T-helper 17 cell (primary cell): ENCODE results near the gene FRK. TPM values are rescaled to one million over a fixed set of nuclear protein-coding genes. Genes with fewer than 3 reads are reported as not detected.

Source experiments
- ATAC-seq: fragments of 150-1000 bp; cut with Tn5 transposase; 2 replicates; pipeline ENCODE4 v1.10.0; 2021; ENCODE audit warnings: mild to moderate bottlenecking, moderate library complexity
- DNase-seq, 3 donors: peaks; one replicate each; pipeline versions ENCODE4 v3.0.0 to v3.0.0-alpha.2; 2020 to 2021
- H3K9me3 ChIP-seq: one replicate; pipeline ENCODE4 v1.7.0; 2013; ENCODE audit warnings: low read length, mild to moderate bottlenecking; ENCODE audit not compliant: control insufficient read depth, poor library complexity, severe bottlenecking
- H3K27ac Mint-ChIP-seq: one replicate; pipeline ENCODE4 v1.8.0; 2022; ENCODE audit warnings: mild to moderate bottlenecking, moderate library complexity, mixed read lengths
- H3K27me3 Mint-ChIP-seq: one replicate; pipeline ENCODE4 v1.8.0; 2022; ENCODE audit warnings: mixed read lengths
- H3K36me3 Mint-ChIP-seq: one replicate; pipeline ENCODE4 v1.8.0; 2022; ENCODE audit warnings: low read depth, mixed read lengths
- H3K4me1 Mint-ChIP-seq: one replicate; pipeline ENCODE4 v1.8.0; 2022; ENCODE audit warnings: mild to moderate bottlenecking, mixed read lengths
- H3K4me3 Mint-ChIP-seq: one replicate; pipeline ENCODE4 v1.8.0; 2022; ENCODE audit warnings: mild to moderate bottlenecking, moderate library complexity, mixed read lengths
- total RNA-seq, 4 donors: library from RNA in 2 of 4; stranded (reverse) in 2 of 4; gene quantifications; one replicate each; pipeline ENCODE4 v1.2.3 and lab custom pipeline; 2022 to 2026

The FRK gene
- total RNA-seq, 2 donors from 2014 or later: 0.02 TPM; not detected in 1

DNA sequence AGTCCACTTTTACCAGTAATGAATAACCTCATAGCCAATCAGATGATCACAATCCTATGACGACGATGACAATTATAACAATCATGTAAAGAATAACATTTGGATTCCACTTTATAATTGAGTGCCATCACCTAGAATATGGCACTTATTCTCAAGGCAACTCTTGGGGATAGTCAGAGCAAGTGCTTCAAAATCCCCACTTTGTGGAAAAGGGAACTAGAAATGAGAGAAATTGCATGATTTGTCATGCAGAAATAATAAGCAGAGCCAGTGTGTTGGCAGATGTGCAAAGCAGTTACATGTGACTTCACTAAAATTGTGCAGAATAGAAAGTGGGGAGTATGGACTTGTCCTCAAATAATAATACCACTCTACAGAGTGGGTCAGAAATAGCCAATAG, 41.3 kb downstream of the FRK start:
- H3K9me3 ChIP-seq: no peaks in the 10 kb centered on the region
- Mint-ChIP-seq H3K27me3 (peaks cover 40% of the 10 kb centered on the region), H3K36me3 (no peaks in the 10 kb centered on the region), H3K27ac (no peak overlapping the region), H3K4me3 (no peak overlapping the region), H3K4me1 (no peaks in the 10 kb centered on the region)
- ATAC-seq: peak; percentile 44
- no peak for DNase-seq

DNA sequence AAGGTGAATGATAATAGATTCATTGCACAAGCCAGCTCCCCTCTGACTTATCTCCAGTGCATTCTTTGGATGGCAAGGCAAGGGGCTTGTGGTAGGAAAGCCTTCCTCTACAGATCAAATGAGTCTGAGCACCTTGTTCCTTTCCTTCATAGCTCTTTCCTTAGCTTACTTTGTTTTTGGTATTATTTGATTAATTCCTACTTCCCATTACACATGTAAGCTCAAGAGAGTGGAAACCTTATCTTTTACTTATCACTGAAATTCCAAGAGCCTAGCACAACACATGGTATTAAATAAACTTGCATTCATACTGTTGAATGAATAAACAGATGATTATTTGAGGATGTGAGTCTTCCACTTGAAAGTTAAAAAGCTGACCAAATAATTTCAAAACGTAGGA, 41.7 kb downstream of the FRK start:
- Mint-ChIP-seq H3K4me3 (no peak overlapping the region), H3K4me1 (no peaks in the 10 kb centered on the region), H3K27ac (no peak overlapping the region), H3K36me3 (no peaks in the 10 kb centered on the region), H3K27me3 (peaks cover 44% of the 10 kb centered on the region)
- no peaks in the 10 kb centered on the region for H3K9me3 ChIP-seq
- no peak for DNase-seq
- no peak for ATAC-seq

GRCh38 chr6:116017546-116018295, 43.0 kb downstream of the FRK start:
- H3K27ac Mint-ChIP-seq: no peak overlapping the region
- no peaks in the 10 kb centered on the region for H3K36me3 Mint-ChIP-seq
- no peak for DNase-seq
- H3K4me3 Mint-ChIP-seq: no peak overlapping the region
- H3K27me3 Mint-ChIP-seq: peaks cover 50% of the 10 kb centered on the region
- H3K9me3 ChIP-seq: no peaks in the 10 kb centered on the region
- ATAC-seq: no peak
- H3K4me1 Mint-ChIP-seq: no peaks in the 10 kb centered on the region

GRCh38 chr6:116016846-116017545, 43.7 kb downstream of the FRK start:
- H3K4me1 Mint-ChIP-seq: no peaks in the 10 kb centered on the region
- no peak for DNase-seq
- no peak for ATAC-seq
- H3K9me3 ChIP-seq: no peaks in the 10 kb centered on the region
- H3K27ac Mint-ChIP-seq: no peak overlapping the region
- no peak overlapping the region for H3K4me3 Mint-ChIP-seq
- peaks cover 57% of the 10 kb centered on the region for H3K27me3 Mint-ChIP-seq
- H3K36me3 Mint-ChIP-seq: no peaks in the 10 kb centered on the region

- Mint-ChIP-seq H3K4me1 (no peaks in the 10 kb centered on the region), H3K27me3 (peaks cover 63% of the 10 kb centered on the region), H3K4me3 (no peak overlapping the region), H3K36me3 (no peaks in the 10 kb centered on the region), H3K27ac (no peak overlapping the region)
- H3K9me3 ChIP-seq: no peaks in the 10 kb centered on the region
- ATAC-seq (no peak), DNase-seq (no peak)
These were observed 44.7 kb downstream of the FRK start for GRCh38 chr6:116015983-116016382.

GRCh38 chr6:116015561-116015960, 45.1 kb downstream of the FRK start:
- H3K27ac Mint-ChIP-seq: no peak overlapping the region
- DNase-seq: no peak
- no peaks in the 10 kb centered on the region for H3K4me1 Mint-ChIP-seq
- H3K27me3 Mint-ChIP-seq: peaks cover 63% of the 10 kb centered on the region
- H3K9me3 ChIP-seq: no peaks in the 10 kb centered on the region
- H3K36me3 Mint-ChIP-seq: no peaks in the 10 kb centered on the region
- H3K4me3 Mint-ChIP-seq: no peak overlapping the region
- no peak for ATAC-seq

DNA sequence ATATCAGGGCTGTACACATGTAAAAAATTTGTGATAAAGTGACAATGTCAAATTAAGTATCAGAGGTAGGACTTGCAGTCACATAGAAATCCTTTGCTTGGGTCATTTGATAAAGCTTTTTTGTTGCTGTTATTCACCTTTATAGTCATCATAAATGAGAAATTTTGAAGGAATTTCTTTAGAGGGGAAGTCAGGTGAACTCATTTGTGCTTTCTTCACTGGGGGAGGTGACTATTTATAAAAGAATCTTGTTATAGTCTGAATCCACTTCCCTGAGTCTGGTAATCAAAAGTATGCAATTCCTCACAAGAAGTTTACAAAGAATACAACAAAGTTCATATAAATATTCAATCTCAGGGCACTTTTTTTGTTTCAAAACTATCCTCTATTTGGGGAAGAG, 47.7 kb downstream of the FRK start:
- DNase-seq: no peak
- H3K9me3 ChIP-seq: no peaks in the 10 kb centered on the region
- no peaks in the 10 kb centered on the region for H3K4me1 Mint-ChIP-seq
- H3K4me3 Mint-ChIP-seq: no peak overlapping the region
- H3K27me3 Mint-ChIP-seq: peaks cover 48% of the 10 kb centered on the region
- no peak for ATAC-seq
- no peak overlapping the region for H3K27ac Mint-ChIP-seq
- H3K36me3 Mint-ChIP-seq: no peaks in the 10 kb centered on the region

DNA sequence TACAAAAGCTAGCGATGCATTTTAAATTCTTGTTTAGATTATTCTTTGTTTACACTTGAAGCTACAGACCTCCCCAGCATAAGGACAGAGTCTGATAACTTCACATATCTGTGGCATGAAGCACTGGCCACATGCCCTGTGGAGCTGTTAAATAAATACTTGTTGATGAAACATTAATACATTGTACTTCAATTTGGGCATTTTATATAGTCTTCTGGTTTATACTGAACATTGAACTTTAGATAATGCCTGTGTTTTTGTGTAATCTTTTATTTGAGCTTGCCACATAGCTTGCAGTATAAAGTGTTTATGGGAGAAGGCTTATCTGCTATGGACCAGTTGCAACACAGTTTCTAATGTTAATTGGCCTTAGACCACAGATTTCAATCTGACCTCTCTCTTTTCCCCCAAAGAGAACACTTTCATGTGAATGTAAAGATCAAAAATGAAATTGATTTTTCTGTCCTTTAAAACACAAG, 48.2 kb downstream of the FRK start:
- Mint-ChIP-seq H3K27me3 (peaks cover 44% of the 10 kb centered on the region), H3K4me3 (no peak overlapping the region), H3K4me1 (no peaks in the 10 kb centered on the region), H3K27ac (no peak overlapping the region), H3K36me3 (no peaks in the 10 kb centered on the region)
- ATAC-seq (no peak), DNase-seq (no peak)
- no peaks in the 10 kb centered on the region for H3K9me3 ChIP-seq

GRCh38 chr6:116011520-116011919, 49.2 kb downstream of the FRK start:
- Mint-ChIP-seq H3K36me3 (no peaks in the 10 kb centered on the region), H3K4me3 (no peak overlapping the region), H3K27ac (no peak overlapping the region), H3K27me3 (peaks cover 39% of the 10 kb centered on the region), H3K4me1 (no peaks in the 10 kb centered on the region)
- DNase-seq (no peak), ATAC-seq (no peak)
- no peaks in the 10 kb centered on the region for H3K9me3 ChIP-seq

DNA sequence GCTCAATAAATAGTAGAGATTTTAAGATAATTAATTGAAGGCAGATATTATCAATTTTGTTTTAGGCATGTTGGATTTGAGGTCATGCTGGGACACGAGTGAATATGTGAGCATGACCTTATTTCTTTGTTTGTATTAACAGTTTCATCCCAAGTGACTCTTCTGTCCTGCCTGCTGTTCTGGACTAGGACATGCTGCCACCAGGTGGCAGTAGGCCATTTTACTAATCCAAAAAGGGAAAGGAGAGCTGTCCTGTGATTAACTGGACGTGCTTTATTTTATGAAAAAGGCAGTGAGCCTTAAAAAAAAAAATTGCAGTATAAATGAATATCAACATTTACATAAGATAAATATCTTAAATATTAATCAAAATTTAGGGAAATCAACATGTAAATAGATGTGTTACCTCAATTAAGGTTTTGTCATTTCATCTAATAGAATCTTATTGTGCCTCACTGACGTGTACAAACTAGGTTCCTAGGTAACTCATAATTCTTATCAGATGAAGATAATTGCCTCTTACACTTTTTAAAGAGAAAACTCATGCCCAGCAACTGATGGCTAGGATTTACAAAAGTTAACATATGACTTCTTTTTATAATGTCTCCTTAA, 49.8 kb downstream of the FRK start:
- no peak for ATAC-seq

DNA sequence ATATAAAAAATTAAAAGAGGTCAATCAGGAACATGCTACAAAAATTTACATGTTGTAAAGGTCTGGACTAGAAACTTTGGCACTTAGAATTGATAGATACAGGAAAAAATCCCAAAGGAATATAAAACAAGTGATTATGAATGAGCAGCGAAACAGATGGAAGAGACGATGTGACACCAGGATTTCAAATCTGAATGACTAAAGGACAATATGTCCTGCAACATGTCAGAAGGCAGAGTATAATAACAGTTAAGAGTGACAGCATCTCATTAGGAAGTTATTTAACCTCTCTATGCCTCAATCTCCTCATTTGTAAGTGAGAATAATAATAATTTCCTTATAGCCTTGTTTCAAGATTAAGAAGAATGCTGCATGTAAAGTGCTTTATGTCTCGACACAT, 50.3 kb downstream of the FRK start:
- no peak overlapping the region for H3K4me3 Mint-ChIP-seq
- no peaks in the 10 kb centered on the region for H3K4me1 Mint-ChIP-seq
- no peak overlapping the region for H3K27ac Mint-ChIP-seq
- H3K36me3 Mint-ChIP-seq: no peaks in the 10 kb centered on the region
- DNase-seq (no peak), ATAC-seq (no peak)
- H3K9me3 ChIP-seq: no peaks in the 10 kb centered on the region
- peaks cover 33% of the 10 kb centered on the region for H3K27me3 Mint-ChIP-seq

More for the DNA sequence above, 49.8 kb downstream of the FRK start:
- peak; percentile 10 to 24 (median 14) for DNase-seq
- H3K36me3 Mint-ChIP-seq: no peaks in the 10 kb centered on the region
- no peak overlapping the region for H3K4me3 Mint-ChIP-seq
- peaks cover 38% of the 10 kb centered on the region for H3K27me3 Mint-ChIP-seq
- no peaks in the 10 kb centered on the region for H3K4me1 Mint-ChIP-seq
- no peak overlapping the region for H3K27ac Mint-ChIP-seq
- no peaks in the 10 kb centered on the region for H3K9me3 ChIP-seq

DNA sequence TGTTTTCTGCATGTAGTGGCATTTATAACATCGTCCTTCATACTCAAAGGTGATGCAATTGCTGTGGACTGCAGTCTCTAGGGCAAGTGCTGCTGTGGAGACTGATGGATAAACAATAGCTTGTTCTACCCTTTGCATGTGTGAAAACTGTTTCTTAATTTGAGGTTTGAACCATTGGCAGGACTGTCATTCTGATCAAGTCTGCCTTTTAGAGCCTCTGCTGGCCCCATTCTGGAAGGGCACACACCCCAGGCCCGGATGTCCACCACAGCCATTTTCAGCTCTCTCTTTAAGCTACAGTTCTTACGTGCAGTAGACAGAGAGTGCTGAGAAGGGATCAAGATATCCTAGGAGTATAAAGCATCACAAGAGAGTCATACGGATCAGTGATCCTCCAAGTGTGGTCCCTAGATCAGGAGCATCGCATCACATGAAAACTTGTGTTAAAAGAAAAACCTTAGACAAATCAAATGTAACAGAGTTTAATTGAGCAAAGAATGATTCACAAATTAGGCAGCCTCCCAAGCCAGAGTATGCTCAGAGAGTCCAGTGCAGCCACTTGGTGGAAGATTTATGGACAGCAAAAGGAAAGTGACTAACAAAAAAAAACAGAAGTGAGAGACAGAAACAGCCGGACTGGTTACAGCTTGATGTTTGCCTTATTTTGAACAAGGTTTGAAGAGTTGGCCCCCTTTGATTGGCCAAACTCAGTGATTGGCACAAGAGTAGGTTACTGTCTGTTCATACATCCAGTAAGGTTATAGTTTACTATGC, 52.0 kb downstream of the FRK start:
- no peak for DNase-seq
- ATAC-seq: no peak
- Mint-ChIP-seq H3K4me1 (no peaks in the 10 kb centered on the region), H3K36me3 (no peaks in the 10 kb centered on the region), H3K27me3 (peaks cover 27% of the 10 kb centered on the region), H3K4me3 (no peak overlapping the region), H3K27ac (no peak overlapping the region)
- no peaks in the 10 kb centered on the region for H3K9me3 ChIP-seq
